Endodermal cell (in vitro differentiated cells): ENCODE data around the gene STAMBP. TPM values are rescaled to one million over a fixed set of nuclear protein-coding genes. Genes with fewer than 3 reads are reported as not detected.

Experiments used
- DNase-seq: peaks from one replicate; pipeline ENCODE4 v3.0.0-alpha.2; 2017
- H3K27ac ChIP-seq: 2 replicates; pipeline ENCODE4 v1.5.1; 2013; ENCODE audit warnings: mild to moderate bottlenecking, low read depth, low read length, moderate library complexity
- H3K27me3 ChIP-seq: 2 replicates; pipeline ENCODE4 v1.6.1; 2013; ENCODE audit warnings: mild to moderate bottlenecking, low read length, moderate library complexity; ENCODE audit not compliant: insufficient read depth, control insufficient read depth, poor library complexity, severe bottlenecking
- H3K36me3 ChIP-seq: 2 replicates; pipeline ENCODE4 v1.7.0; 2013; ENCODE audit warnings: mild to moderate bottlenecking, low read length, moderate library complexity; ENCODE audit not compliant: control insufficient read depth, insufficient read depth
- H3K4me1 ChIP-seq: one replicate; pipeline ENCODE4 v1.7.0; 2013; ENCODE audit warnings: low read length; ENCODE audit not compliant: control insufficient read depth, insufficient read depth
- H3K4me3 ChIP-seq: 2 replicates; pipeline ENCODE4 v1.5.1; 2013; ENCODE audit warnings: mild to moderate bottlenecking, low read length, moderate library complexity
- H3K9ac ChIP-seq: 2 replicates; pipeline ENCODE4 v1.6.1; 2013; ENCODE audit warnings: mild to moderate bottlenecking, low read length, moderate library complexity; ENCODE audit not compliant: poor library complexity, severe bottlenecking; ENCODE audit errors: extremely low read depth
- H3K9me3 ChIP-seq: 2 replicates; pipeline ENCODE4 v1.6.1; 2013; ENCODE audit warnings: mild to moderate bottlenecking, low read length, moderate library complexity; ENCODE audit not compliant: control insufficient read depth
- H3K27ac Mint-ChIP-seq: 2 replicates; pipeline ENCODE4 v1.8.0; 2020; ENCODE audit warnings: mixed read lengths
- H3K27me3 Mint-ChIP-seq: 2 replicates; pipeline ENCODE4 v1.8.0; 2021; ENCODE audit warnings: mild to moderate bottlenecking, mixed read lengths; ENCODE audit not compliant: insufficient read depth
- H3K36me3 Mint-ChIP-seq: 2 replicates; pipeline ENCODE4 v1.8.0; 2020; ENCODE audit warnings: low read depth, mixed read lengths
- H3K4me1 Mint-ChIP-seq: 2 replicates; pipeline ENCODE4 v1.8.0; 2020; ENCODE audit warnings: mixed read lengths
- H3K4me3 Mint-ChIP-seq: 2 replicates; pipeline ENCODE4 v1.8.0; 2020; ENCODE audit warnings: mild to moderate bottlenecking, moderate library complexity, mixed read lengths
- H3K9me3 Mint-ChIP-seq: 2 replicates; pipeline ENCODE4 v1.8.0; 2020; ENCODE audit warnings: mild to moderate bottlenecking, mixed read lengths
- WGBS, 2 experiments: methylation state at CpG; one replicate each; pipeline versions ENCODE4 v1.1.5 to v1.1.7; 2013; ENCODE audit warnings: missing lambda C conversion rate in 2 of 2, mixed read lengths in 1 of 2; ENCODE audit not compliant: insufficient coverage in 1 of 2, insufficient read length in 1 of 2; 5-methylcytosine and 5-hydroxymethylcytosine counted together
- total RNA-seq, 2 donors: library from RNA; stranded (reverse); fragmentation: NEBNext Ultra II Directional in 1 of 2; extraction: Animal tissue kit (Norgen Biotek cat#: 25700) in 1 of 2; gene quantifications; 2 replicates in 1 of 2; 3 replicates in 1 of 2; pipeline ENCODE4 v1.2.1, GENCODE V29; 2021
- TF ChIP-seq, protein P1 (sequence below): fragments of 200-600 bp; sonication (generic); conservative IDR thresholded peaks from 2 replicates; pipeline ENCODE4 v1.5.0; 2021; ENCODE audit warnings: antibody characterized with exemption, mild to moderate bottlenecking

Gene STAMBP
- total RNA-seq, 2 donors from 2014 or later: 41.6 to 42.4 TPM

DNA sequence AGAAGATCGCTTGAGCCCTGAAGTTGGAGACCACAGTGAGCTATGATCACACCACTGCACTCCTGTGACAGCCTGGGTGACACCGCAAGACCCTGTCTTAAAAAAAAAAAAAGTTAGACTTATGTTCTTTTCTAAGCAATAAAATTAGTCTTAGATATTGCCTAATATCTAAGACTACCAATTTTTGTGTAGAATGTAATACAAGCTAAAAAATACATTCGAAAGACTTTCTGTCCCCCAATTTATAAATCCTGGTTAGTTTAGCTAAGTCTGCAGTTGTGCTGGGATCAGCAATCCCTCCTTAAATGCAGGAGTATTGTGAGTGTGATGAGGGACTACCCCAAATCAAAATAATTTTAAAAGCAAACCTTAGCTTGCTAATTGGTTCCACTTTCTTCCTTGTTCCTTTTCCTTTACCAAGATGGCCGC, 358 bp upstream of the STAMBP start:
- TF ChIP-seq, protein P1, sequence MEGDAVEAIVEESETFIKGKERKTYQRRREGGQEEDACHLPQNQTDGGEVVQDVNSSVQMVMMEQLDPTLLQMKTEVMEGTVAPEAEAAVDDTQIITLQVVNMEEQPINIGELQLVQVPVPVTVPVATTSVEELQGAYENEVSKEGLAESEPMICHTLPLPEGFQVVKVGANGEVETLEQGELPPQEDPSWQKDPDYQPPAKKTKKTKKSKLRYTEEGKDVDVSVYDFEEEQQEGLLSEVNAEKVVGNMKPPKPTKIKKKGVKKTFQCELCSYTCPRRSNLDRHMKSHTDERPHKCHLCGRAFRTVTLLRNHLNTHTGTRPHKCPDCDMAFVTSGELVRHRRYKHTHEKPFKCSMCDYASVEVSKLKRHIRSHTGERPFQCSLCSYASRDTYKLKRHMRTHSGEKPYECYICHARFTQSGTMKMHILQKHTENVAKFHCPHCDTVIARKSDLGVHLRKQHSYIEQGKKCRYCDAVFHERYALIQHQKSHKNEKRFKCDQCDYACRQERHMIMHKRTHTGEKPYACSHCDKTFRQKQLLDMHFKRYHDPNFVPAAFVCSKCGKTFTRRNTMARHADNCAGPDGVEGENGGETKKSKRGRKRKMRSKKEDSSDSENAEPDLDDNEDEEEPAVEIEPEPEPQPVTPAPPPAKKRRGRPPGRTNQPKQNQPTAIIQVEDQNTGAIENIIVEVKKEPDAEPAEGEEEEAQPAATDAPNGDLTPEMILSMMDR: no peak
- H3K27ac Mint-ChIP-seq: peak overlapping the region; percentile 97
- Histone ChIP-seq H3K27me3 (peaks cover 29% of the 10 kb centered on the region), H3K27ac (no peak overlapping the region), H3K9ac (peak overlapping the region; percentile 73), H3K4me3 (peak overlapping the region; percentile 90), H3K36me3 (peaks cover 22% of the 10 kb centered on the region), H3K9me3 (no peaks in the 10 kb centered on the region), H3K4me1 (peaks cover 3% of the 10 kb centered on the region)
- H3K9me3 Mint-ChIP-seq: peaks cover 3% of the 10 kb centered on the region
- no peak for DNase-seq
- peaks cover 17% of the 10 kb centered on the region for H3K4me1 Mint-ChIP-seq
- peaks cover 21% of the 10 kb centered on the region for H3K36me3 Mint-ChIP-seq
- peak overlapping the region; percentile 94 for H3K4me3 Mint-ChIP-seq
- H3K27me3 Mint-ChIP-seq: peaks cover 25% of the 10 kb centered on the region
- 41 to 65% methylated on average over 2 to 3 of the region's 4 CpGs for WGBS, 2 experiments

DNA sequence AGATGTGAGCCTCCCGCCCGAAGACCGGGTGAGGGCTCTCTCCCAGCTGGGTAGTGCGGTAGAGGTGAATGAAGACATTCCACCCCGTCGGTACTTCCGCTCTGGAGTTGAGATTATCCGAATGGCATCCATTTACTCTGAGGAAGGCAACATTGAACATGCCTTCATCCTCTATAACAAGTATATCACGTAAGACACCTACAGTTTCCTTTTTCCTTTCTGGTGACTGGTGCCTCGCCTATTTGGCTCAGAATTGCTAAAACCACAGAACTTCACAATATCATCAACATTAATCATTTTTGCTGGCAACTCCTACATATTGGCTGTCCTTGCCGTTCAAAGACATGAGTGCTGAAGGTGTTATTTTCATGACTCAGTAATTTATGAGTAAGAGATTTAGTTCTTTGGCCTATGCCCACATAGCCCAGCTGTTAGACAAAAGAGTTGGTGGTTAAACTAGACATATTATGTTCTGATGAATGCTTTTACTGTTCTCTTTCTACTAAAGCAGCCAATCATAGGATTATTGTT, 2.2 kb downstream of the STAMBP start:
- Mint-ChIP-seq H3K36me3 (peaks cover 32% of the 10 kb centered on the region), H3K9me3 (peaks cover 3% of the 10 kb centered on the region), H3K4me3 (no peak overlapping the region), H3K4me1 (peaks cover 17% of the 10 kb centered on the region), H3K27ac (no peak overlapping the region), H3K27me3 (peaks cover 17% of the 10 kb centered on the region)
- Histone ChIP-seq H3K36me3 (peaks cover 39% of the 10 kb centered on the region), H3K4me3 (no peak overlapping the region), H3K9me3 (no peaks in the 10 kb centered on the region), H3K27me3 (peaks cover 16% of the 10 kb centered on the region), H3K4me1 (peaks cover 3% of the 10 kb centered on the region), H3K27ac (no peak overlapping the region), H3K9ac (no peak overlapping the region)
- 94 to 98% methylated on average over 6 to 11 of the region's 11 CpGs for WGBS, 2 experiments
- TF ChIP-seq, protein P1: no peak
- DNase-seq: no peak

DNA sequence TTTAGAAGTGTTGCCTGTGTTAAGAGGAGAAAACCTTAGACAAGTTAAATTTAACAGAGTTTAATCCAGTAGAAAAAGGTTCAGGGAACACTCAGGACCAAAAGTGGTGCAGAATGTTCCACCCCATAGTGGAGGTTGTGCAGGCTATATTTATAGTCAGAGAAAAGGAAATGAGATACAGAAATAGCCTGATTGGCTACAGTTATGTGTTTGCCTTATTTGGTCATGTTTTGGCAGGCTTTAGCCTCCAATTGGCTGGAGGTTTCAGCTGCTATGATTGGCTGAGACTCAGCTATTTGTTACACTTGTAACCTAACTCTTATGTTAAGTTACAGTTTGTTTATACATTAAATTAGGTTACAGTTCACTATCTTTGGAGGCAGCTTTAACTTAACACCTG, 4.2 kb downstream of the STAMBP start:
- DNase-seq: no peak
- H3K27me3 Mint-ChIP-seq: peaks cover 2% of the 10 kb centered on the region
- no peak overlapping the region for H3K27ac Mint-ChIP-seq

More for the DNA sequence above, 4.2 kb downstream of the STAMBP start:
- Mint-ChIP-seq H3K4me1 (peaks cover 17% of the 10 kb centered on the region), H3K4me3 (no peak overlapping the region), H3K9me3 (peaks cover 3% of the 10 kb centered on the region), H3K36me3 (peaks cover 35% of the 10 kb centered on the region)
- H3K4me3 ChIP-seq: no peak overlapping the region
- H3K9ac ChIP-seq: no peak overlapping the region
- peaks cover 44% of the 10 kb centered on the region for H3K36me3 ChIP-seq
- no peaks in the 10 kb centered on the region for H3K9me3 ChIP-seq
- TF ChIP-seq, protein P1: no peak
- H3K4me1 ChIP-seq: peaks cover 3% of the 10 kb centered on the region
- H3K27ac ChIP-seq: no peak overlapping the region
- H3K27me3 ChIP-seq: no peaks in the 10 kb centered on the region
